Karpas-422 (cell line): ENCODE data around the gene CCDC9. TPM values are rescaled to one million over a fixed set of nuclear protein-coding genes. Genes with fewer than 3 reads are reported as not detected.

Experiments
- DNase-seq: peaks from one replicate; pipeline ENCODE4 v3.0.0-alpha.2; 2015
- H2AFZ ChIP-seq: fragments of 200-600 bp; sonication (generic); 2 replicates; pipeline ENCODE4 v1.6.1; 2014; ENCODE audit warnings: antibody characterized with exemption, low read length, mixed read lengths
- H3K27ac ChIP-seq: fragments of 200-600 bp; sonication (generic); 2 replicates; pipeline ENCODE4 v1.5.1; 2014; ENCODE audit warnings: mild to moderate bottlenecking, low read length, moderate library complexity
- H3K27me3 ChIP-seq: fragments of 200-600 bp; sonication (generic); 2 replicates; pipeline ENCODE4 v1.6.1; 2014; ENCODE audit warnings: low read length, mixed read lengths
- H3K36me3 ChIP-seq: fragments of 200-600 bp; sonication (generic); 2 replicates; pipeline ENCODE4 v1.6.1; 2014; ENCODE audit warnings: low read length, mixed read lengths; ENCODE audit not compliant: insufficient read depth
- H3K4me1 ChIP-seq: fragments of 200-600 bp; sonication (generic); 2 replicates; pipeline ENCODE4 v1.6.1; 2014; ENCODE audit warnings: mild to moderate bottlenecking, low read length, mixed read lengths
- H3K4me2 ChIP-seq: fragments of 200-600 bp; sonication (generic); 2 replicates; pipeline ENCODE4 v1.6.1; 2014; ENCODE audit warnings: low read length, low read depth, mild to moderate bottlenecking; ENCODE audit not compliant: poor library complexity, severe bottlenecking
- H3K4me3 ChIP-seq: fragments of 200-600 bp; sonication (generic); 2 replicates; pipeline ENCODE4 v1.5.1; 2014; ENCODE audit warnings: mild to moderate bottlenecking, antibody characterized with exemption, low read length, mixed read lengths
- H3K79me2 ChIP-seq: fragments of 200-600 bp; sonication (generic); 2 replicates; pipeline ENCODE4 v1.6.1; 2014; ENCODE audit warnings: mild to moderate bottlenecking, low read length, mixed read lengths
- H3K9ac ChIP-seq: fragments of 200-600 bp; sonication (generic); 2 replicates; pipeline ENCODE4 v1.6.0; 2014; ENCODE audit warnings: low read length
- H3K9me2 ChIP-seq: fragments of 200-600 bp; sonication (generic), shearing (Covaris generic); replicated peaks from 2 replicates; pipeline ENCODE4 v1.6.0; 2014; ENCODE audit warnings: mild to moderate bottlenecking, low read length, moderate library complexity; ENCODE audit not compliant: insufficient read depth
- H3K9me3 ChIP-seq: fragments of 300-700, 200-600 bp; sonication (generic); 2 replicates; pipeline ENCODE4 v1.6.1; 2014; ENCODE audit warnings: low read length, mixed read lengths
- H4K20me1 ChIP-seq: fragments of 200-600 bp; sonication (generic); 2 replicates; pipeline ENCODE4 v1.6.1; 2014; ENCODE audit warnings: mild to moderate bottlenecking, antibody characterized with exemption, low read length, low read depth; ENCODE audit not compliant: insufficient read depth
- total RNA-seq: library from RNA; depleted of rRNA; stranded (reverse); fragments of >200 nt; shearing (Covaris generic); gene quantifications from 2 replicates; pipeline ENCODE4 v1.2.3, GENCODE V29; 2014; ENCODE audit warnings: low replicate concordance

CCDC9 gene
- total RNA-seq, 1 experiment from 2014 or later = 2.2 TPM

DNA sequence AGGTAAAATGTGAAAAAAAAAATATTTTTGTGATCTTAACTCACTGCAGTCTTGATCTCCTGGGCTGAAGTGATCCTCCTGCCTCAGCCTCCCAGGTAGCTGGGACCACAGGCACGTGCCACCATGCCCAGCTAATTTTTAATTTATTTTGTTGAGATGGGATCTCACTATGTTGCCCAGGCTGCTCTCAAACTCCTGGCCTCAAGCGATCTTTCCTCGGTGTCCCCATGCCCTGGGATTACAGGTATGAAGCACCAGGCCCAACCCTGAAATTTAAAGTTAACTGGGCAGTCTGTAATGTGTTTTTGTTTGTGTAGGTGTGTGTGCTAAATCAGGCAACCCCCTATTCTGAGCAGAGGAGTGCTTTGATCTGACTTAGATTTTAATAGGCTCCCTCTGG lies 50.0 kb downstream of the CCDC9 start:
- H3K36me3 ChIP-seq = no peaks in the 10 kb centered on the region
- DNase-seq = no peak
- no peak overlapping the region for H3K27ac ChIP-seq
- H3K4me3 ChIP-seq = no peak overlapping the region
- H2AFZ ChIP-seq = no peak overlapping the region
- no peaks in the 10 kb centered on the region for H4K20me1 ChIP-seq
- no peak overlapping the region for H3K4me2 ChIP-seq
- H3K9ac ChIP-seq = no peak overlapping the region
- no peaks in the 10 kb centered on the region for H3K79me2 ChIP-seq
- no peaks in the 10 kb centered on the region for H3K27me3 ChIP-seq
- no peaks in the 10 kb centered on the region for H3K9me3 ChIP-seq
- H3K4me1 ChIP-seq = peaks cover 13% of the 10 kb centered on the region
- no peaks in the 10 kb centered on the region for H3K9me2 ChIP-seq

GRCh38 chr19:47309038-47309437 lies 52.7 kb downstream of the CCDC9 start:
- Histone ChIP-seq H3K4me1 (peaks cover 13% of the 10 kb centered on the region), H3K9ac (no peak overlapping the region), H2AFZ (no peak overlapping the region), H3K27me3 (no peaks in the 10 kb centered on the region), H3K9me2 (no peaks in the 10 kb centered on the region), H3K27ac (no peak overlapping the region), H3K4me2 (peak overlapping the region; percentile 38), H3K36me3 (no peaks in the 10 kb centered on the region), H3K9me3 (no peaks in the 10 kb centered on the region), H3K79me2 (no peaks in the 10 kb centered on the region), H4K20me1 (no peaks in the 10 kb centered on the region), H3K4me3 (no peak overlapping the region)
- peak; percentile 66 for DNase-seq

DNA sequence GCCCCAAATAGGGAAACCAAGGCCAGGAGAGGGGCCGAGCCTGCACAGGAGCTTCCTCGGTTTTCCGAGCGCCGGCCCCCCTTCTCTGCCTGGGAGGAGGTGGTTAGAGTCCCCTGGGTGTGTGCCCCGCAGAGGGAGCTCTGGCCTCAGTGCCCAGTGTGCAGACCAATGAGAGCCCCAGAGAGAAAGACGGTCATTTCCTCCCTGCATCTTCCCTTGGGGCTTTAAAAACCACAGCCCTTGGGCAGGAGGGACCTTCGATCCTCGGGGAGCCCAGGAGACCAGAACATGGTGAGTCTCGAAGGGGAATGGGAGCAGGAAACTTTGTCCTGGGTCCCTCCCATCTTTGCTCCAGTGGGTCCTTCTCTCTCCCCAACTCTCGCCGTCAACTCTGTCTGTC lies 53.3 kb downstream of the CCDC9 start, which contains the start of gene C5AR1:
C5AR1 (plus strand) TSS at position 254 of the 400 bp plus-strand sequence; CDS start at position 289, 35 bp downstream.
- H3K9me2 ChIP-seq = no peaks in the 10 kb centered on the region
- peak within 1 kb of the TSS; percentile 38 for H3K4me2 ChIP-seq
- H3K79me2 ChIP-seq = no peaks in the 10 kb centered on the region
- H3K9ac ChIP-seq = no peak within 1 kb of the TSS
- H3K27me3 ChIP-seq = no peaks in the 10 kb centered on the region
- no peaks in the 10 kb centered on the region for H4K20me1 ChIP-seq
- no peaks in the 10 kb centered on the region for H3K36me3 ChIP-seq
- H3K4me3 ChIP-seq = no peak within 1 kb of the TSS
- no peak within 1 kb of the TSS for H2AFZ ChIP-seq
- H3K9me3 ChIP-seq = no peaks in the 10 kb centered on the region
- DNase-seq = peak; percentile 56
- H3K27ac ChIP-seq = no peak within 1 kb of the TSS
- H3K4me1 ChIP-seq = peaks cover 13% of the 10 kb centered on the region

DNA sequence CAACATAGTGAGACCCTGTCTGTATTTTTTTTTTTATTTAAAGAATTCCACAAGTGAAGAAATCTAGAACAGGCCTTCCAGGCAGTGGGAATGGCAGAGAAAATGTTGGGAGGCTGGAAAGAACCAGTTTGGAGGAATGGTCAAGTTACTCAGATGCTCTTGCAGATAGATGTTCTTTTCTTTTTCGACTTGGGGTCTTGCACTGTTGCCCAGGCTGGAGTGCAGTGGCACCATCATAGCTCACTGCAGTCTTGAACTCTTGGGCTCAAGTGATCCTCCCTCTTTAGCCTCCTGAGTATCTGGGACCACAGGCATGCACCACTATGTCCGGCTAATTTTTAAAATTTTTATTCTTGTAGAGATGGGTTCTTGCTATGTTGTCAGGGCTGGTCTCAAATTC lies 54.0 kb downstream of the CCDC9 start:
- Histone ChIP-seq H3K4me3 (no peak overlapping the region), H3K9me3 (no peaks in the 10 kb centered on the region), H3K79me2 (no peaks in the 10 kb centered on the region), H3K27me3 (no peaks in the 10 kb centered on the region), H3K9ac (no peak overlapping the region), H3K4me1 (peaks cover 15% of the 10 kb centered on the region), H3K27ac (no peak overlapping the region), H3K4me2 (no peak overlapping the region), H2AFZ (no peak overlapping the region), H3K36me3 (no peaks in the 10 kb centered on the region), H4K20me1 (no peaks in the 10 kb centered on the region), H3K9me2 (no peaks in the 10 kb centered on the region)
- DNase-seq = no peak

- Histone ChIP-seq H3K27ac (no peak overlapping the region), H3K27me3 (no peaks in the 10 kb centered on the region), H3K4me2 (no peak overlapping the region), H3K9me3 (no peaks in the 10 kb centered on the region), H3K36me3 (no peaks in the 10 kb centered on the region), H3K79me2 (no peaks in the 10 kb centered on the region), H3K9ac (no peak overlapping the region), H2AFZ (no peak overlapping the region), H3K4me1 (peaks cover 18% of the 10 kb centered on the region), H4K20me1 (no peaks in the 10 kb centered on the region), H3K4me3 (no peak overlapping the region), H3K9me2 (no peaks in the 10 kb centered on the region)
- no peak for DNase-seq
Observed at GRCh38 chr19:47310819-47311218, 54.5 kb downstream of the CCDC9 start.

GRCh38 chr19:47312366-47313006 lies 56.2 kb downstream of the CCDC9 start:
- H3K27me3 ChIP-seq = no peaks in the 10 kb centered on the region
- H3K79me2 ChIP-seq = no peaks in the 10 kb centered on the region
- no peaks in the 10 kb centered on the region for H3K9me3 ChIP-seq
- no peak overlapping the region for H3K4me3 ChIP-seq
- H2AFZ ChIP-seq = no peak overlapping the region
- H4K20me1 ChIP-seq = no peaks in the 10 kb centered on the region
- no peaks in the 10 kb centered on the region for H3K9me2 ChIP-seq
- no peak for DNase-seq
- no peak overlapping the region for H3K27ac ChIP-seq
- no peak overlapping the region for H3K9ac ChIP-seq
- no peak overlapping the region for H3K4me2 ChIP-seq
- no peaks in the 10 kb centered on the region for H3K36me3 ChIP-seq
- H3K4me1 ChIP-seq = peaks cover 18% of the 10 kb centered on the region

- Histone ChIP-seq H2AFZ (no peak overlapping the region), H3K36me3 (no peaks in the 10 kb centered on the region), H3K9ac (no peak overlapping the region), H3K4me1 (peaks cover 17% of the 10 kb centered on the region), H4K20me1 (no peaks in the 10 kb centered on the region), H3K4me2 (no peak overlapping the region), H3K79me2 (no peaks in the 10 kb centered on the region), H3K4me3 (no peak overlapping the region), H3K9me3 (no peaks in the 10 kb centered on the region), H3K27ac (no peak overlapping the region), H3K9me2 (no peaks in the 10 kb centered on the region), H3K27me3 (no peaks in the 10 kb centered on the region)
- DNase-seq = no peak
Observed at GRCh38 chr19:47313754-47314295, 57.5 kb downstream of the CCDC9 start.

DNA sequence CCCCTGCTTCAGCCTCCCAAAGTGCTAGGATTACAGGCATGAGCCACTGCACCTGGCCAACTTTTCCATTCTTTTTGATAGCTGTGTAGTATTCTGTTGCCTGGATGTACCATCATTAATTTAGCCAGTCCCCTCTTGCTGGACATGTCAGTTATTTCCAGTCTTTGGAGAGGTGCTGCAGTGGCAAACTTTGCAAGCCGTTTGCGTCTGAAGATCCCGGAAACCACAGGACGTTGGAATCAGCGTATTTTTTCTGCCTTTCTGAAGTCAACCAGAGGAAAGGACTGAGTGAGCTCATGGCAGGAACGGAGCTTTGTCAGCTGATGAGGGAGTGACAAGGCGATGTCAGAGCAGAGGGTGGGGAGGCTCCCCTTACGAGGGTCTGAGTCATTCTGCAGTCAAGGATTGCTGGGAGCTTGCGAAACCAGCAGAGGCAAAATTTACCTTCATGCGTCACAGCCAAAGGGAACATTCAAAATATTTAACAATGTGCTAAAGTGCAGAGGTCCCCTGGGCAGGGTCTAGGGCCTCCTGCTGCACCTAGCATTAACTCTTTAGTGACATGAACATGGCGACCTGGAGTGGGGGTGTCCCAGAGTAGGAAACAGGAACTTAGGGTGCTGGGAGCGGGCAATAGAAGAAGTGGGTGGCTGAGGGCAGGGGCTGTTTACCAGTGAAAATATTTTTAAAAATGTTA lies 58.9 kb downstream of the CCDC9 start:
- Histone ChIP-seq H4K20me1 (no peaks in the 10 kb centered on the region), H3K4me3 (no peak overlapping the region), H3K9me3 (no peaks in the 10 kb centered on the region), H3K9me2 (no peaks in the 10 kb centered on the region), H3K9ac (no peak overlapping the region), H3K4me1 (peaks cover 5% of the 10 kb centered on the region), H2AFZ (no peak overlapping the region), H3K36me3 (no peaks in the 10 kb centered on the region), H3K79me2 (no peaks in the 10 kb centered on the region), H3K27me3 (no peaks in the 10 kb centered on the region), H3K27ac (no peak overlapping the region), H3K4me2 (no peak overlapping the region)
- DNase-seq = peak; percentile 66
